IPS-20b (cell line): ENCODE results near the gene FCN3.
"Not testable (repeated sequence)": the region's sequence is repeated elsewhere in the genome, so short reads cannot be mapped to it uniquely, and the experiment has no call there.

ENCODE experiments used
- H3K27ac ChIP-seq: one replicate; pipeline ENCODE4 v1.5.1; 2013; ENCODE audit warnings: low read length
- H3K27me3 ChIP-seq: 2 replicates; pipeline ENCODE4 v1.6.1; 2013; ENCODE audit warnings: mild to moderate bottlenecking, low read length, inconsistent platforms; ENCODE audit not compliant: insufficient read depth
- H3K36me3 ChIP-seq: 2 replicates; pipeline ENCODE4 v1.6.1; 2013; ENCODE audit warnings: low read depth, mild to moderate bottlenecking, inconsistent platforms, low read length, moderate library complexity; ENCODE audit not compliant: insufficient read depth
- H3K4me1 ChIP-seq: 2 replicates; pipeline ENCODE4 v1.6.1; 2013; ENCODE audit warnings: mild to moderate bottlenecking, control low read depth, inconsistent platforms, low read length, moderate library complexity; ENCODE audit not compliant: insufficient read depth
- H3K4me3 ChIP-seq: 2 replicates; pipeline ENCODE4 v1.5.1; 2013; ENCODE audit warnings: mild to moderate bottlenecking, low read length, inconsistent platforms
- H3K9ac ChIP-seq: 2 replicates; pipeline ENCODE4 v1.6.1; 2013; ENCODE audit warnings: low read depth, mild to moderate bottlenecking, inconsistent platforms, low read length, moderate library complexity
- H3K9me3 ChIP-seq: 2 replicates; pipeline ENCODE4 v1.6.1; 2013; ENCODE audit warnings: mild to moderate bottlenecking, low read depth, low read length, inconsistent platforms; ENCODE audit not compliant: insufficient read depth

Gene FCN3

DNA sequence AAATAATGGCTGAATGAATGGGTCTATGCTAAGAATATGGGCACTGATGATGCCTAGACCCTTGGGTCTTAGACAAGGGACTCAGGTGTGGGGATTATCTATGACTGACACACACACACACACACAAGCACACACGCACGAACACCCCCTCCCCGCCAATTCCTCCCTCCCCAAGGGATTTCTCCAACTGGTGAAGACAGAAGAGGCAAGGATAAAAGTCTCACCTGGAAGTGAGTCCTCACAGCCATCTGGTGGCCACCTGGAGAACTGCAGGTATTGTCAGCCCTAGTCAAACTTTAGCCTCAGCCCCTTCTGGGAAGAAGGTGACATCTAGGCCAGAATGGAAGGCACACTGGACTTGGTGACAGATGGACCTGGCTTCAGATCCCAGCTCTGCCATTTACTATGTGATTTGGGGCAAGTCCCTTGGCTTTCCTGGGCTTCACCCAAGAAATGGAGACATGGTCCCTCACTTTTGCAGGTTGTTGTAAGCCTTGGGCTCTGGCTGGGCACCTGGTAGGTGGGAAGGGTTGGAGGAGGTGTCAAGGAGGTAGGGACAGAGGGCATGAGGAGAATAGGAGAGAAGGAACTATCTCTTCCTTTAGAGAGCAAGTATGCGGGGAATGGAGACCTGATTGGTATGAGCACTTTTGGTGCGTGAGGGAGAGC is 13.8 kb upstream of the FCN3 start:
- Histone ChIP-seq H3K27ac (no peak overlapping the region), H3K9me3 (no peaks in the 10 kb centered on the region), H3K36me3 (no peaks in the 10 kb centered on the region), H3K9ac (no peak overlapping the region), H3K4me3 (no peak overlapping the region), H3K4me1 (peaks cover 2% of the 10 kb centered on the region; the same call in 1 of the 2 replicates), H3K27me3 (no peaks in the 10 kb centered on the region)

DNA sequence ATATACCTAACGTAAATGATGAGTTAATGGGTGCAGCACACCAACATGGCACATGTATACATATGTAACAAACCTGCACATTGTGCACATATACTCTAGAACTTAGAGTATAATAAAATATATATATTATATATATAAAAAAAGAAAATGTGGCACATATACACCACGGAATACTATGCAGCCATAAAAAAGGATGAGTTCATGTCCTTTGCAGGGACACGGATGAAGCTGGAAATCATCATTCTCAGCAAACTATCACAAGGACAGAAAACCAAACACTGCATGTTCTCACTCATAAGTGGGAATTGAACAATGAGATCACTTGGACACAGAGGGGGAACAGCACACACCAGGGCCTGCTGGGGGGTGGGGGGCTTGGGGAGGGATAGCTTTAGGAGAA is 10.2 kb upstream of the FCN3 start:
- H3K9me3 ChIP-seq, H3K36me3 ChIP-seq, H3K27ac ChIP-seq, H3K9ac ChIP-seq, H3K4me1 ChIP-seq, H3K4me3 ChIP-seq: not testable (repeated sequence)
- H3K27me3 ChIP-seq: peaks cover 20% of the 10 kb centered on the region

- Histone ChIP-seq H3K4me3 (no peak overlapping the region), H3K27me3 (peaks cover 20% of the 10 kb centered on the region), H3K9ac (no peak overlapping the region), H3K9me3 (no peaks in the 10 kb centered on the region), H3K36me3 (no peaks in the 10 kb centered on the region), H3K4me1 (no peaks in the 10 kb centered on the region), H3K27ac (no peak overlapping the region)
These were observed 9.0 kb upstream of the FCN3 start for GRCh38 chr1:27383661-27384060.

DNA sequence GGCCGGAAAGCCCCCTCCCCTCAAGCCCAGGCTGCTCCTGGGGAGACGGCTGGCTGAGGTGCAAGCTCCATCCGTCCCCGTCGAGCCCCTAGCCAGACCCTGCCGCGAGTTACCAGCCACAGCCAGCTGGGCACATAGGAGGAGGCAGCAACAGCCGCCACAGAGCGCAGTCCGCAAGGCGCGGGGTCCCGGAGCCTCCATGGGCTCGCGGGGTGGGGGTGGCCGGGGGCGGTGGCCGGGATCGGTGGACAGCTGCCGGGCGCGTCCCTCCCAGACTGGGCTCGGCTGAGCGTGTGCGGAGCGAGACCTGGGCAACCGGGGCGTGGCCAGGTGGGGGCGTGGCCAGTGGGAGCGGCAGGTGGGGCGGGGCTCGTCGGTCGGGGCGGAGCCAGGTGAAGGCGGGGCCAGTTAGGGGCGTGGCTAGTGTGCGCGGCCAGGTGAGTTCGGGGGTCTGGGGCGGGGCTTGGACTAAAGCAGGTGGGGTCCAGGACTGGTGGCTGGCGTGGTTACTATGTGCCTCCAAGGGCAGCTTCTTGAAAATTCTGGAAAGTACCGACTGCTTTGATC is 8.5 kb upstream of the FCN3 start, which contains the start of gene CD164L2:
Gene CD164L2, minus strand, starts transcription at position 295 of the 567 bp plus-strand sequence. Its CDS starts 94 bp downstream, at position 201.
- Histone ChIP-seq H3K9me3 (no peaks in the 10 kb centered on the region), H3K9ac (no peak within 1 kb of the TSS; the same call in 1 of the 2 replicates), H3K27me3 (peaks cover 20% of the 10 kb centered on the region), H3K4me1 (no peaks in the 10 kb centered on the region), H3K4me3 (peak within 1 kb of the TSS; percentile 65), H3K27ac (no peak within 1 kb of the TSS), H3K36me3 (no peaks in the 10 kb centered on the region)

GRCh38 chr1:27381969-27382762 is 7.5 kb upstream of the FCN3 start:
- Histone ChIP-seq H3K4me3 (no peak overlapping the region), H3K9ac (no peak overlapping the region), H3K9me3 (no peaks in the 10 kb centered on the region), H3K4me1 (no peaks in the 10 kb centered on the region), H3K27me3 (peaks cover 20% of the 10 kb centered on the region), H3K27ac (no peak overlapping the region), H3K36me3 (no peaks in the 10 kb centered on the region)

- no peak overlapping the region for H3K27ac ChIP-seq
- H3K4me1 ChIP-seq: no peaks in the 10 kb centered on the region
- no peaks in the 10 kb centered on the region for H3K9me3 ChIP-seq
- H3K4me3 ChIP-seq: no peak overlapping the region
- H3K36me3 ChIP-seq: no peaks in the 10 kb centered on the region
- no peak overlapping the region for H3K9ac ChIP-seq
- H3K27me3 ChIP-seq: peaks cover 20% of the 10 kb centered on the region
These were observed 6.4 kb upstream of the FCN3 start for GRCh38 chr1:27380766-27381733.

DNA sequence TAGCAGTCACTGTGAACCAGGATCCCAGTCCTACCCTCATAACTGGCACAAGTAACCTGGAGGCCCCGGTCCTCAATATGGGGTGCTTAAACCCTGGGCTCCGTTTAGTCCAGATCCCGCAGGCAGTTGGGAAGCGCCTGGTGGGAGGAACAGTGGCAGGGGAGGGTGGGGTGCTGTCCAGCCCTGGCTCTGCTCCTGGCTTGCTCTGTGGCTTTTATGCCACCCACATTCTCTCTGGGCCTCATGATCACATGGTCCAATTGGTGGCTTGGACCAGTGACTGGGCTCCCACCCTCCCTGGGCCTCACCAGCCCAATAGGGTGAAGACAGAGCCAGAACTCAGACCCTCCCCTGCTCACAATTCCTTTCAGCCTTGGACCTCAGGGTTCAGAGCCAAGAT is 5.6 kb upstream of the FCN3 start:
- Histone ChIP-seq H3K9ac (no peak overlapping the region), H3K4me1 (no peaks in the 10 kb centered on the region), H3K9me3 (no peaks in the 10 kb centered on the region), H3K36me3 (no peaks in the 10 kb centered on the region), H3K27me3 (peaks cover 20% of the 10 kb centered on the region), H3K4me3 (no peak overlapping the region), H3K27ac (no peak overlapping the region)

GRCh38 chr1:27379564-27380122 is 5.0 kb upstream of the FCN3 start:
- H3K36me3 ChIP-seq: no peaks in the 10 kb centered on the region
- peaks cover 20% of the 10 kb centered on the region for H3K27me3 ChIP-seq
- no peak overlapping the region for H3K27ac ChIP-seq
- H3K9me3 ChIP-seq: no peaks in the 10 kb centered on the region
- no peaks in the 10 kb centered on the region for H3K4me1 ChIP-seq
- no peak overlapping the region for H3K9ac ChIP-seq
- no peak overlapping the region for H3K4me3 ChIP-seq

- Histone ChIP-seq H3K4me3 (no peak overlapping the region), H3K36me3 (no peaks in the 10 kb centered on the region), H3K27me3 (peaks cover 19% of the 10 kb centered on the region), H3K27ac (no peak overlapping the region), H3K9me3 (no peaks in the 10 kb centered on the region), H3K9ac (no peak overlapping the region), H3K4me1 (no peaks in the 10 kb centered on the region)
These were observed 3.3 kb upstream of the FCN3 start for GRCh38 chr1:27377760-27378495.

DNA sequence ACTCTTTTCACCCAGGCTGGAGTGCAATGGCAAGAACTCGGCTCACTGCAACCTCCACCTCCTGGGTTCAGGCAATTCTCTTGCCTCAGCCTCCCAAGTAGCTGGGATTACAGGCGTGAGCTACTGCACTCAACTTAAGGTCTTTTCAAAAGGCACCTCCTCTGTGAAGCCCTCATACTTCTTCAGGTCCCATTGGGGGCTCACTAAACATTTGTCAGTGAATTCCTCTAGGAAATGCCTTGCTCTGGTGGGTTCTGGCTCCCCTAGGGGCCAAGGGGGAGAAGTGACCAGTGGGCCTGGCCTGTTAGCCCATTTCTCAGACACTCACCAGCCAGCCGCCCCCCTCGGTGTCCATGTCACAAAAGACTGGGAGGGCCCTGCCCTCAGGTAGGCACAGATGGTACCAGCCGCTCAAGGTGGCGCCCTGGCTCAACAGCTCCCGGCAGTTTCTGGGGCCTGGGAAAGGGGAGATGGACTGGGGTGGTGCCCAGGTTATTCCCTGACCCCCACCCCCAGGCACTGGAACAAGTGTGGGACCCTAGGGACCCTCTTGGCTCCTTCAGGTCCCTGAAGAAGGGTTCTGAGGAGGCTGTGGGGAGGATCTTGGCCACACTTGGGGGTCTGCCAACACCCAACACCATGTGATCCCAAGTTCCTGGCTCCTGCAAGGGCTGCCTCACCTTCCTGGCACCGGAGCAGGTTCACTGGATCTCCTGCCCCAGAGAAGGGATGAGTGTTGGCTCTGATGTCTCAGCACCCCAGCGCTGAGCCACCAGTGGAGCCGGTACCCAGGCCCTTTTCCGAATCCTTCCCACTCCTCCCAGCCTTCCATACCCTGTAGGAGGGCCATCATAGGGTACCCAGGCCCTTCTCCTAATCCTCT is 1.6 kb downstream of the FCN3 start:
- Histone ChIP-seq H3K36me3 (no peaks in the 10 kb centered on the region), H3K9ac (no peak overlapping the region), H3K9me3 (no peaks in the 10 kb centered on the region), H3K4me1 (no peaks in the 10 kb centered on the region), H3K27ac (no peak overlapping the region), H3K27me3 (no peaks in the 10 kb centered on the region), H3K4me3 (no peak overlapping the region)
